Body of pancreas (tissue), 4 donors: ENCODE data around the gene ITPKC.
A peak's percentile ranks its signal among the peaks of the same experiment; 100 is the strongest.

Experiments used
- POLR2A ChIP-seq, 3 donors: fragments of 450-650 bp; IDR thresholded peaks; one replicate each; pipeline ENCODE4 v1.6.1; 2016; ENCODE audit warnings: antibody characterized with exemption in 3 of 3, mild to moderate bottlenecking in 2 of 3
- TF ChIP-seq, protein P1 (sequence below), 7 experiments: fragments of 450-650 bp in 4 of 7; fragments of 200-600 bp in 3 of 7; sonication (generic) in 3 of 7; IDR thresholded peaks; one replicate each; pipeline ENCODE4 v1.5.1; 2016 to 2019; ENCODE audit warnings: antibody characterized with exemption in 7 of 7

- TF ChIP-seq, protein P1, sequence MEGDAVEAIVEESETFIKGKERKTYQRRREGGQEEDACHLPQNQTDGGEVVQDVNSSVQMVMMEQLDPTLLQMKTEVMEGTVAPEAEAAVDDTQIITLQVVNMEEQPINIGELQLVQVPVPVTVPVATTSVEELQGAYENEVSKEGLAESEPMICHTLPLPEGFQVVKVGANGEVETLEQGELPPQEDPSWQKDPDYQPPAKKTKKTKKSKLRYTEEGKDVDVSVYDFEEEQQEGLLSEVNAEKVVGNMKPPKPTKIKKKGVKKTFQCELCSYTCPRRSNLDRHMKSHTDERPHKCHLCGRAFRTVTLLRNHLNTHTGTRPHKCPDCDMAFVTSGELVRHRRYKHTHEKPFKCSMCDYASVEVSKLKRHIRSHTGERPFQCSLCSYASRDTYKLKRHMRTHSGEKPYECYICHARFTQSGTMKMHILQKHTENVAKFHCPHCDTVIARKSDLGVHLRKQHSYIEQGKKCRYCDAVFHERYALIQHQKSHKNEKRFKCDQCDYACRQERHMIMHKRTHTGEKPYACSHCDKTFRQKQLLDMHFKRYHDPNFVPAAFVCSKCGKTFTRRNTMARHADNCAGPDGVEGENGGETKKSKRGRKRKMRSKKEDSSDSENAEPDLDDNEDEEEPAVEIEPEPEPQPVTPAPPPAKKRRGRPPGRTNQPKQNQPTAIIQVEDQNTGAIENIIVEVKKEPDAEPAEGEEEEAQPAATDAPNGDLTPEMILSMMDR (IDR thresholded peaks at IDR 0.05), result no peak
- peak; percentile 41 to 86 (median 84) for TF ChIP-seq POLR2A (IDR thresholded peaks at IDR 0.05)
Measured at GRCh38 chr19:40750874-40751537, 34.1 kb downstream of the ITPKC start, which contains the start of gene SNRPA.
